NT2/D1 (cell line): Measurements from ENCODE around the gene IRX1.

Source experiments
- SUZ12 ChIP-seq: IDR thresholded peaks from 2 replicates; pipeline ENCODE4 v1.6.1; 2011; ENCODE audit not compliant: insufficient read length, insufficient read depth; ENCODE audit errors: extremely low read depth
- ZNF274 ChIP-seq: IDR thresholded peaks from 2 replicates; pipeline ENCODE4 v1.6.1; 2011; ENCODE audit warnings: mild to moderate bottlenecking, low read depth, low read length

DNA sequence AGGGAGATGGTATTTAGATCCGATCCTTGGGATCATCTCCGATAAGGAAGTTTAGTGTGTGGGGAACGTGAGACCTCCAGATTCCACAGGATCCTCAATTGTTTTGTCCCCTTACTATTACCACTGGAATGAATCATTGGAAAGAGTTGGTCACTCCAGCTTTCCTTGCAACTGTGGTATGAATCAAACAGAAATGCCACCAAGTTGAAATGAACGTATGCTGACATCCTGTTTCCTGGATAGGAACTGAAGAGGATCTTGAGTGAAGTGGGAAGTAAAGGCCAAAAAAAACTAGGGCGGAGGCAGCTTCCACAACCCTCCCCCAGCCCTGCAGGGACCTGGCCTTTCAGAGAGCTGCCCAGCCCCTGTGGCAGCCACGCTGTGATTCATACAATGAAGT is 23.9 kb downstream of the IRX1 start:
- no peak for TF ChIP-seq ZNF274
- no peak for TF ChIP-seq SUZ12
